ENCODE results near the gene ZDHHC17.

The ZDHHC17 gene

DNA sequence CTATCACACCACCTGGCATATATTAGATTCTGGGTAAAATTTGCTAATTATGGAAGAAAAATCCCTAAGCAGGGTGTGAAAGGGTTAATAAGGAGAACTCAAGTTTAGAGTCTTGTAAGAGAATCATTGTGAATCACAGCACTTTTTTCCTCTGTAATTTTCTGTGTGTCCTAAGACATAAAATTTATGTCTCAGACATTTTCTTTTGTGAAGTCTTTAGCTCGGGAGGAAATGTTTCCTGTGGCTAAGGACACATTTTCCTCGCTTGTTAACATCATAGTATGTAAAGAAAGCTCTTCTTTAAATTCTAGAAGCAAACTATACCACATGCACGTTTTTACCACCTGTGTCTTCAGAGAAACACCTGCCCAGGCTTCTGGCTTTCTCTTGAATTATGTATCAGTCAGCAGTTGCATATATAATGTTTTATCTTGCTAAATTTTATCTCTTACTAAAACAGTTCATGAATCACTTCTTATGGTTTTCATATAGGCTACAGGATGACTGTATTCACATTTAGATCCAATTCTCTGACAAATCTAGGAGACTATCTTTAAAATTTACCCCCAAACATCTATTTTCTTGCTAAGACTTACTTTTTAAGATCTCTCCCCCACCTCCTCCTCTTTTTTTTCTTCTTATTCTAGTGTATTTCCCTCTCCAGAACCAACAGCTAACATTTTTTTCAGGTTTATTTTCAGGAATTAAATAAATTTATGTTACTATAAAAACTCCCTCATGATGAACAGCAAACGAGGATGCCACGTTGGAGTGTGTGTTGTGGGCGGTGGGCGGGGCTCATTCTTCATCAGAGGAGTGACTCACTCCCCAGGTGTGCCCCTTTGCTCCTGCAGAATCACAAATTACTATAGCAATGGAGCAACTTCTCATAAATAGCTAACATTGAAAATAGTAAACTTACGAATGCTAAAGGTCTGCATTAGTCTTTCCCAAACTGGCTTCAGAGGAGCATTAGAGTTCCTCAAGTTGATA is 126.5 kb downstream of the ZDHHC17 start:
- no peak for DNase-seq (ENCODE audit: low spot score)
- in situ Hi-C loops (cut with MboI; ENCODE audit: low sequenced_read_pairs, unreplicated experiment) = no loop called here
- no peak for TF ChIP-seq CTCF (IDR thresholded peaks at IDR 0.05; ENCODE audit: borderline replicate concordance, control extremely low read depth, extremely low read depth, insufficient read depth, missing control alignments)

DNA sequence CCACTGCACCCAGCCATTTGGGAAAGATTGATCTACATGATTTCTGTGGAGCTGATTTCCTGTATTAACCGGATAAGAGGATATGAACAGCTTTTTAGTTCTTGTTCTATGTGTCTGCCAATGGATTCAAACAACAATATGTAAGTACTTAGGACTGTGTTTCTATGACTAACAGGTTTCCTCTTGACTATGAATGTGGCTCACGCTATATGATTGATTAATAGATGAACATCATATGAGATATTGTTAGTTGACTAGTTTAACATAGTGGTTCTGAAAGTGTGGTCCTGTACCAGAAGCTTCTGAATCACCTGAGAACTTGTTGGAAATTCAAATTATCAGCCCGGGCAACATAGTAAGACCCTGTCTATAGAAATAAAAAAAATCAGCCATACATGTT is 127.7 kb downstream of the ZDHHC17 start:
- in situ Hi-C loops (cut with MboI; ENCODE audit: low sequenced_read_pairs, unreplicated experiment) = no loop called here
- no peak for DNase-seq (ENCODE audit: low spot score)
- no peak for TF ChIP-seq CTCF (IDR thresholded peaks at IDR 0.05; ENCODE audit: borderline replicate concordance, control extremely low read depth, extremely low read depth, insufficient read depth, missing control alignments)

- no peak for TF ChIP-seq CTCF (IDR thresholded peaks at IDR 0.05; ENCODE audit: borderline replicate concordance, control extremely low read depth, extremely low read depth, insufficient read depth, missing control alignments)
- in situ Hi-C loops (cut with MboI; ENCODE audit: low sequenced_read_pairs, unreplicated experiment) = no loop called here
- DNase-seq (ENCODE audit: low spot score) = no peak
Measured at GRCh38 chr12:76895796-76896195, 131.9 kb downstream of the ZDHHC17 start.

GRCh38 chr12:76896274-76896673 is 132.4 kb downstream of the ZDHHC17 start:
- in situ Hi-C loops (cut with MboI; ENCODE audit: low sequenced_read_pairs, unreplicated experiment) = no loop called here
- TF ChIP-seq CTCF (IDR thresholded peaks at IDR 0.05; ENCODE audit: borderline replicate concordance, control extremely low read depth, extremely low read depth, insufficient read depth, missing control alignments) = no peak
- no peak for DNase-seq (ENCODE audit: low spot score)

DNA sequence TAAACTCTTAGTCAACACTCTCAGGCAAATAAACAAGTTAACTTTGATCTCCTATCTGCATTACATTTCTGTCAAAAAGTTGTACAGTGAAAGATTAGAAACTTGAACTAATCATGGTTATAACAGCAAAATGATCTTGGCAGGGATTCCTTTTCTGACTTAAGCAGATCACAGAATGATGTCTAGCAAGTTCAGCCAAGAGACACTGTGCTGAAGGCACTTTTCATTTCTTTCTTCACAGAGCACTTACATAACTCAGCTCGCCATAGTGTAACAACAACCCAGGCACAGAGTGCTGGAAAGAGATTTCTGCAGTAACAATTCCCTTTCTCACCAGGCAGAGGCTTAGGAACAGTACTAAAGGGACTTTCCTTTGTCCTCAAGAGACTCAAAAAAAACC is 134.5 kb downstream of the ZDHHC17 start:
- in situ Hi-C loops (cut with MboI; ENCODE audit: low sequenced_read_pairs, unreplicated experiment) = no loop called here
- DNase-seq (ENCODE audit: low spot score) = no peak
- TF ChIP-seq CTCF (IDR thresholded peaks at IDR 0.05; ENCODE audit: borderline replicate concordance, control extremely low read depth, extremely low read depth, insufficient read depth, missing control alignments) = no peak

- DNase-seq (ENCODE audit: low spot score) = no peak
- in situ Hi-C loops (cut with MboI; ENCODE audit: low sequenced_read_pairs, unreplicated experiment) = no loop called here
- TF ChIP-seq CTCF (IDR thresholded peaks at IDR 0.05; ENCODE audit: borderline replicate concordance, control extremely low read depth, extremely low read depth, insufficient read depth, missing control alignments) = no peak
Measured at GRCh38 chr12:76899522-76899921, 135.6 kb downstream of the ZDHHC17 start.
